ENCODE data around the gene GJC2. TPM values are rescaled to one million over a fixed set of nuclear protein-coding genes. Genes with fewer than 3 reads are reported as not detected.

The GJC2 gene
- total and polyA plus RNA-seq, 2 donors (not counting 3 experiments of a cell fraction or from before 2014, with no cell fraction given): 0.58 to 1.2 TPM

- no peaks in the 10 kb centered on the region for H4K20me1 ChIP-seq (replicated peaks; ENCODE audit: control insufficient read depth, extremely low read depth, insufficient read depth, low read length)
- CTCF ChIA-PET: interaction anchor here (1.2 to 2.1 kb wide), 5 partner anchors 21 to 110 kb away, joined by 3 to 16 read pairs (median 9); partner anchors contain the start of gene IBA57
- H3K9me3 ChIP-seq (replicated peaks; ENCODE audit: control insufficient read depth, insufficient read depth, low read length): no peaks in the 10 kb centered on the region
- H3K4me3 ChIP-seq (replicated peaks in 1 of 3; ENCODE audit: insufficient read depth in 1 of 3, low read depth in 1 of 3, low read length in 3 of 3): peak within 1 kb of the TSS; percentile 29 to 92 (median 63)
- peak; percentile 98 for DNase-seq (ENCODE audit: low read depth, low spot score)
- H3K4me1 ChIP-seq (ENCODE audit: control insufficient read depth, extremely low read depth, insufficient read depth, low read length): peaks cover 13% of the 10 kb centered on the region
- TF ChIP-seq GATA2 (IDR thresholded peaks at IDR 0.05; ENCODE audit: insufficient read depth, insufficient read length, low read depth, low read length) (no peak), MAX (IDR thresholded peaks at IDR 0.05; ENCODE audit: insufficient read depth, insufficient read length) (no peak), EZH2 (IDR thresholded peaks at IDR 0.05; ENCODE audit: borderline replicate concordance, low read depth, low read length, severe bottlenecking) (no peak), MYC (IDR thresholded peaks at IDR 0.05; ENCODE audit: low read depth, low read length) (peak; percentile 55), POLR2AphosphoS5 (IDR thresholded peaks at IDR 0.05; ENCODE audit: insufficient read depth, low read depth, low read length) (peak; percentile 78), FOS (IDR thresholded peaks at IDR 0.05; ENCODE audit: borderline replicate concordance, insufficient read depth, low read length) (no peak), POLR2A (IDR thresholded peaks at IDR 0.05; ENCODE audit: low read depth, low read length) (peak; percentile 82), JUN (IDR thresholded peaks at IDR 0.05; ENCODE audit: borderline replicate concordance, insufficient read depth, insufficient read length, low read depth) (no peak)
- TF ChIP-seq, protein P1, sequence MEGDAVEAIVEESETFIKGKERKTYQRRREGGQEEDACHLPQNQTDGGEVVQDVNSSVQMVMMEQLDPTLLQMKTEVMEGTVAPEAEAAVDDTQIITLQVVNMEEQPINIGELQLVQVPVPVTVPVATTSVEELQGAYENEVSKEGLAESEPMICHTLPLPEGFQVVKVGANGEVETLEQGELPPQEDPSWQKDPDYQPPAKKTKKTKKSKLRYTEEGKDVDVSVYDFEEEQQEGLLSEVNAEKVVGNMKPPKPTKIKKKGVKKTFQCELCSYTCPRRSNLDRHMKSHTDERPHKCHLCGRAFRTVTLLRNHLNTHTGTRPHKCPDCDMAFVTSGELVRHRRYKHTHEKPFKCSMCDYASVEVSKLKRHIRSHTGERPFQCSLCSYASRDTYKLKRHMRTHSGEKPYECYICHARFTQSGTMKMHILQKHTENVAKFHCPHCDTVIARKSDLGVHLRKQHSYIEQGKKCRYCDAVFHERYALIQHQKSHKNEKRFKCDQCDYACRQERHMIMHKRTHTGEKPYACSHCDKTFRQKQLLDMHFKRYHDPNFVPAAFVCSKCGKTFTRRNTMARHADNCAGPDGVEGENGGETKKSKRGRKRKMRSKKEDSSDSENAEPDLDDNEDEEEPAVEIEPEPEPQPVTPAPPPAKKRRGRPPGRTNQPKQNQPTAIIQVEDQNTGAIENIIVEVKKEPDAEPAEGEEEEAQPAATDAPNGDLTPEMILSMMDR (IDR thresholded peaks at IDR 0.05; ENCODE audit: extremely low read depth in 1 of 2, insufficient read depth in 1 of 2, low read depth in 1 of 2, low read length in 2 of 2): no peak
- H3K27me3 ChIP-seq (ENCODE audit: control insufficient read depth in 2 of 2, insufficient read depth in 2 of 2, low read length in 2 of 2): no peaks in the 10 kb centered on the region
- H3K9ac ChIP-seq (replicated peaks; ENCODE audit: extremely low read depth, insufficient read depth, low read length): peak within 1 kb of the TSS; percentile 67
- intact Hi-C loops (cut with micrococcal nuclease): loop anchor here (1.0 to 5.0 kb wide), 4 partner anchors 24 to 348 kb away; partner anchors contain the start of genes GUK1 and IBA57
- POLR2A ChIA-PET: interaction anchor here (0.7 kb wide), 1 partner anchor 349 kb away, joined by 3 read pairs; no protein-coding TSS in a partner anchor
- BruUV-seq (replicated peaks): no TSS peak
- peak; percentile 93 for FAIRE-seq
- H3K4me2 ChIP-seq (ENCODE audit: insufficient read depth, low read length): peak within 1 kb of the TSS; percentile 78
- H3K36me3 ChIP-seq (ENCODE audit: control insufficient read depth in 2 of 2, extremely low read depth in 1 of 2, insufficient read depth in 2 of 2, low read length in 2 of 2): peaks cover 0 to 8% of the 10 kb centered on the region in 2 experiments
- dilution Hi-C loops (cut with MboI; ENCODE audit: extremely low pct_ligation_motif_present, low sequenced_read_pairs): no loop called here
- H3K9me1 ChIP-seq (replicated peaks; ENCODE audit: control insufficient read depth, extremely low read depth, insufficient read depth, low read length): no peaks in the 10 kb centered on the region
- H2AFZ ChIP-seq (ENCODE audit: low read depth, low read length): peak within 1 kb of the TSS; percentile 57
- H3K79me2 ChIP-seq (ENCODE audit: control insufficient read depth, insufficient read depth, low read length): peaks cover 13% of the 10 kb centered on the region
- H3K27ac ChIP-seq (ENCODE audit: insufficient read depth, low read depth, low read length): peak within 1 kb of the TSS; percentile 32
Measured at GRCh38 chr1:228109073-228109961, 40.4 kb upstream of the GJC2 start, which contains the start of gene MRPL55. TSS of gene MRPL55 (minus strand) at chr1:228109299. CDS start at chr1:228108260, 1,039 bp downstream.

Measured in endothelial cell of umbilical vein (primary cell).